Astrocyte of the hippocampus (primary cell): ENCODE measurements around the gene ARFGAP3.
A peak's percentile ranks its signal among the peaks of the same experiment; 100 is the strongest.
"Not testable (repeated sequence)": the region's sequence is repeated elsewhere in the genome, so short reads cannot be mapped to it uniquely, and the experiment has no call there.

ENCODE experiments used
- DNase-seq: peaks from one replicate; pipeline ENCODE4 v3.0.0; 2011; ENCODE audit warnings: low read depth, low spot score

ARFGAP3 gene

DNA sequence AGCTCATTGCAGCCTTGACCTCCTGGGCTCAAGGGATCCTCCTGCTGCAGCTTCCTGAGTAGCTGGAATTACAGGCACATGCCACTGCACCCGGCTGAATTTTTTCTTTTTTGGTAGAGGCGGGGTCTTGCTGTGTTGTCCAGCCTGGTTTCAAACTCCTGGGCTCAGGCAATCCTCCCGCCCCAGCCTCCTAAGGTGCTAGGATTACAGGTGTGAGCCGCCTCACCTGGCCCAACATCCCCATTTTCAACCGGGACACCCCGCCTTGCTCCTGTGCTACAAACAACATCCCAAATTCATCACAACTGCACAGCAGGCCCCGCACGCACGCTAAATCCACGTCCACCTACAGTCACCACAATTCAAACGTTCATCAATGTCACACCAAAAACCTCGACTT, 61.0 kb downstream of the ARFGAP3 start:
- no peak for DNase-seq

DNA sequence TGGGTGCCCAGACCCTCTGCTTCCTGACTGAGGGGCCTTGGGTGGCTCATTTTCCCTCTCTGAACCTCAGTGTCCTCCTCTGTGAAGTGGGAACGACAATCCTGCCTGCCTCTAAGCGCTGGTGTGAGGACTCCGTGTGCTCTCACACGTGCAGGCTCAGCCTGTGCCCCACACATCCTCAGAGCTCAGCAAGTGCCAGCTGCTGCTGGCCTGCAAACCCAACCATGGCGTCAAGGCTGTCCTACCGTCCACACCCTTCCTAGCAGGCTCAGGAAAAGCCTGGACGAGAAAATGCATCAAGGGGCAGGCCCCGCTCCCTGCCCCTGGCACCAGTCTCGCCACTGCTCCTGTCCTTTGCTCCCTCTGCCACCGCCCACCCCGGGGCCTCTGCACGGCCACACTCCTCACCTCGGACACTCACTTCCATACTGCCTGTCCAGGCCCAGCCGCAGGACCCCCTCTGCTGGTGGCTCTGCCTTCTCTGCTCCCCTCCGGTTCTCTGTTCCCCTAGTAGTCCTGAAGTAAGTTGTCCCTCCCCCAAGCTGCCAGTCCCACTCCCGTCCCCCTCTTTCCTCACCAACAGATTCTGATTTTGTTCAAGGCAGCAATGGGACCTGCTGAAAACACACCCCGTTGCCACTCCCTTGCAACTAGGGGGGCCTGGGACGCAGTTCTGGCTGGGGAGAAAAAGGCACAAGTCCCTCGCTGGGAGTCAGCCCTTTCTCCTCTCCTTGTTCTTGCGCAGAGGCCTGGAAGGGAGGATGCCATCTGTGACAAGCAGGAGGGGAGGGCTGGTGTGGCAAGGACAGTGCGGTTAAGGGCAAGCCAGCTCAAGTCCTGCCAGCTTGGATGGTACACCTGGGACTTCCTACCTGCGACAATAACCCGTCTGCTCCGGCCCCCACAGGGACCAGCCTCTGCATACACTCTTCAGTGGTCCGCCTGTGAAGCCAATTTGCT, 62.2 kb downstream of the ARFGAP3 start:
- DNase-seq = no peak

DNA sequence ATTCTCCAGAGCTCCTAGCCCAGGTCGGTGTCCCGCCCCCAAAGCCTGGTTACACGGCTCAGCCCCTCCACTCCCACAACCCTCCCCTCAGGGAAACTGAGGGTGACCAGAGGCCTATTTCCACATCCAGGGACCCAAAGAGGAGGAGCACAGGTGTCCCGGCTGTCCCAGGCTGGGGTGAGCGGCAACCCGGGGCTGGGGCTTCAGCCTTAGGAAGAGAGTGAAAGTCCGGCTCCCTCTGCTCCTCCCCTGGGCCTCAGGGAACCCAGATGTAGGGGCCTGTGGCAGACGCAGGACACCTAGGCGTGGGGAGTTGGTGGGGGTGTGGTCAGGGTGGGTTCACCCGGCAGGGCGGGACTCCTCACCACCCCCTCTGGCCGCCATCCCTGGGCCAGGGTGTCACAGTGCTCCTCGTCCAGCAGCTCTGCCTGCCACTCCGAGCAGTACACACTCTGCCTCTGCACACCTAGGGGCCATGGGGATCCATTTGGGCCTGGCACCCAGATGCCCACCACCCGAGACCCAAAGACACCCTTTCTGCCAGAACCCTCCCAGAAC, 63.1 kb downstream of the ARFGAP3 start:
- DNase-seq = no peak

DNA sequence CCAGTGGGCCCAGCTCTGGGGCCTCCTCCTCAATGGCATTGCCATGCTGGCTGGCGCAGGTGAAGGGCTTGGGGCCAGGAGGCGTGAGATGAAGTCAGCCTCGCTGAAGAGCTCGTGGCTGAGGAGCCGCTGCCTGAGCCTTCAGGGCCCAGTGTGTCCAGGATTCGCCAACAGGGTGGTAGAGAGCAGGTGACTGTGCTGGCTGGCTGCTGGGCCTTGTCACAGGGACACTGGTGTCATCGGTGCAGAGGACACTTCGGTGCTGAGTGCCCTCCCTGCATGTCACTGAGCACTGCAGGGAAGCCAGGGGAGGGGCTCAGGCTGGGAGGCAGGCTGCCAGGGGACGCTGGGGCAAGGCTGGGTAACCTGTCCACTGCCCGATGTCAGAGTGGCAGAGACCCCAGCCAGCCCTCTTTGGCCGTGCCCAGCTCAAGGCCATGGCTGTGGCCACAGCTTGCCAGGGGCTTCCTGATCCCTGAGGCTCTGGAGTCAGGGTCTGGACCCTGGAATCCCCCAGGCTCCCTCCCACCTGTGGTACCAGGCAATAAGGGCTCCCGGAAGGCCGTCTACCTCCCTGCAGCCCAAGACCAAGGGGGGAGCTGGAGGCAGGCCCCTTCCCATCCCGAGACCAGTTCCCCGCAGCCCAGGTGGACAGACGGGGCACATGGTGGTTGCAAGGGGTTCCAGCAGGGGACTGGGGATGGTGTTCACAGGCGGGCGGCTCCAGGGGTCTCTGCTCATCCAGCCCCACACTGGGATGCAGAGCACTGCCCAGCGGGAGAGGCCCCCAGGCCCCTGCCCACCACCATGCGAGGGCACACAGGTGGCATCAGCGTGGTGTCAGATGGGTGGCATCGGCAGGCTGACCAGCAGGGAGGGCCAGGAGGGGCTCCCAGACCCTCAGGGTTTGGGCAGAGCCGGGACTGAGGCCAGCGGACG, 63.9 kb downstream of the ARFGAP3 start:
- DNase-seq = no peak

DNA sequence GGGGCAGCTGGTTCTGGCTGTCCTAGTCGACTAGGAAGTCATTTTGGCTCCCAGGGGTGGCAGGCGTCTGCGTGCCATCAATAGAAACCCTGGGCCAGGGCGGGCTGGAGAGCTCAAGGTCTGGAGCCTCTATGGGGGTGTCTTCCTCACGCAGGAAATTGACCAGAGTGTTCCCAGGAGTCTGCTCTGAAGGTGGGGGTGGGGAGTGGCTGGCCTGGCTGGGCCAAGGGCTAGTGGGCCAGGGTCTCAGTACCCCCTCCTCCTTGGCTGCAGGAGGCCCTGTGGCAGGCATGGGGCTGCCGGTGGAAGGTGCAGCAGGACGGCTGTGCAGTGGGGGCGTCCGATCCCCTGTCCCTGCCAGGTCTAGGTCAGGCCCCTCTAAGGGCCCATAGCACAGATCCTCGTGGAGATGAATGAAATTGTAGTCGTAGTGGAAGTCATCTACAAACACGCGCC, 64.6 kb downstream of the ARFGAP3 start:
- DNase-seq = no peak

DNA sequence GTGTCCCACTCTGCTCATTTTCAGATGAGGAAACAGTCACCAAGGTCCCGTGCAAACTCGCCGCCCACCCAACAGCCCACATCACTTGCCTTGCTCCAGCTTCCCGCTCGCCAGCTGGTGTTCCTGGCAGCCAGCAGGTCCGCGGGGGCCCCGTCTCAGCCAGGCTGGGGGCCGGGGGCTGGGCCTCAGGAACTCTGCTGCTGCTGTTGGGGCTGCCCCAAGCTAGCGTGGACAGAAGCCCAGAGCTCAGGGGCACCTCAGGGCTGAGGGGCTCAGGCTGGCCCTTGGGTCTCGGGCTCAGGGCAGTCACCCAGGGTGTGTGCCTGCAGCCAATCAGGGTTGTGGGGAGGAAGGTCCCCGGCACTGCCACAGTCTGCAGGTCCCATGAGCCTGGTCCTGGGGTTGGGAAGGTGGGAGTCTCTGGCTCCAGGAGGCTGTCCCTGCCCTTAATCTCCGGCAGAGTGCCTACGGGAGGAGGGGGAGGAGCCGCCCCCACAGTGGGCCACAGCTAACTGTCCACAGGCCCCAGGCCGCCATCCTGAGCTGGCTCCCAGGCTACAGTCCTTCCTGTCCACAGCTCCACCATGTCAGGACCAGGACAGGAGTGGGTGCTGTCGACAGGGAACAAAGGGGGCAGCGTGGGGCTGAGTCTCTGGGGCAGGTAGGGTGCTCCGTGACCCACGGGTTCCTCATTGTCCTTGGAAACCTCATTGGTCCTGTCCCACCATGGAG, 65.2 kb downstream of the ARFGAP3 start:
- no peak for DNase-seq

DNA sequence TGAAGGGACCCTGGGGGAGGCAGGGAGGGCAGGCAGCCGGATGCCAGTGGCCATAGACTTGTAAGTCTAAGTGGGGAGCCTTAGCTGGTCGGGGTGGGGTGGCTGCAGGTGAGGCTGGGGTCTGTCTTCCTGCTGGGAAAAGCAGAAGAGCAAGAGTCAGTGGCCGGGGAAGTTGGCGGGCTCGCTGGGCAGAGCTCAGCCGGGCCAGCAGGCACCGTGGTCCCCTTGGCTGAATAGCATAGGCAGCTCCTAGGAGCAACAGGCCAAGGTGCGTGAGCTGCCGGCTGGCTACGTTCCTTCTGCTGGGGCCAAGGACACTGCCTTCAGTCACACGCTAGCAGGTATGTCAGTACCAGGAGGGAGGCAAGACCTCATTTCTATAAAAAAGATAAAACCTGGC, 68.6 kb downstream of the ARFGAP3 start:
- no peak for DNase-seq

DNA sequence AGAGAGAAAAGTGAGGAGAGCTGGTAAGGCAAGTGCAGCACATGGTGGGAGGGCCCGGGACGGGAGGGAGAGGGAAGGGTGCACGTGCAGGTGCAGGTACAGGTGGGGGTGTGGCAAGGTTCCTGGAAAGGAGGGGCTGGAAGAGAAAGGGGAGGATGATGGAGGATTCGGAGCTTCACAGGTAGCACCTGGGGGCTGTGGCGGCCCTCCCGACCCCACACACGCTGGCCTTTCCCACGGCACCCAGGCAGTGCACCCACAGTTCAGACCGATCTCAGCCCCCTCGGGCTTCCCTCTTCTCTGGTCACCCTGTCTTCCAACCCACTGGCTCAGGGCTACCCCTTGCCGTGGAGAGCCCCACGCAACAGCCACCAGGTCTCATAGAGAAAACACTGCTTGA, 69.1 kb downstream of the ARFGAP3 start:
- no peak for DNase-seq

DNA sequence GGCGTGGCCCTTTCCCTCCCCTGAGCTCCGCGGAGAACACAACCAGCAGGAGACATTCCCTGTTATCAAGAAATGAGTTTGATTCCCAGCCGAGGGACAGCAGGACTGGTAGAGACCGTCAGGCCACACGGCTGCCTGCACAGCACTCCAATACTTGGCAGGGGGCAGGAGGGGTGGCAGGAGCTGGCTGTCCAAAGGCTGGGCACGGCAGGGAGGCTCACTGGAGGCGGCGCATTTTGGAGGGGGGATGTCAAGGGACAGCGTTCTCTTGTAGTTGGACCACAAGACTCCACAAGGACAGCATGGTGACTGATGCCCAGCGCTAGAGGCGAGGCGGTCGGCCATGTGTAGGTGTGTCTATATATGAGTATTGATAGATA, 69.7 kb downstream of the ARFGAP3 start:
- no peak for DNase-seq

DNA sequence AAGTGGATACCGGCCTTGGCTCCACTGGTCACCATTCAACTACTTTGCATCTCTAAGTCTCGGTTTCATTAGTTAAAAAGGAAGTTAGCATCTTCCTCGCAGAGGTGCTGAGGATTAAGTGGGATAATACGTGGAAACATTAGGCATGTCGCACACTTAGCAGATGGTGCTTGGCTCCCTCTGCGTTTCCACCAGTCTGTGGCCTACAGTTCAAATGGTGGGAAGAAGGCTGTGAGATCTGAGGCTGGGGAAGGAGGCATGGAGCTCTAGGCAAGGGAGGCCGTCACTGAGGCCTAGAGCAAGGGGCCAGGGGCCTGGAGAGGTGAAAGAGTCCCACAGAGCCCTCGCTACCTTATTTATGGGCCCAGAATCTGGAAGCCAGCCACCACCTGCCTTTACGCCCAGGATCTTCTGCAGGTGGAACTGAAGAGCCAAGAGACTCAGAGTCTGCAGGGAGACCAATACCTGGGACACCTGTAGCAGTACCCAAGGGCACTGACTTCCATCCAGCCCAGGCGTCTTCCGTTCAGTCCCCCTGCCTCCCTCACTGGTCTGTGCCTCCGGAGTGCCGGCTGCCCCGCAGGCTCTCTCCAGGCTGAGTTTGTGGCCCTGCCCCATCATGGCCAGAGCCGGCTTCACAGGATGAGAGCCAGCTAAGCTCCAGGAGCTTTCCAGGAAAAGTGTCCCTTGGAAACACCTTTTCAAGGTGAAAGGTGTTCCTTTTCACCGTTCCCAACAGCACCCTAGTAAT, 70.3 kb downstream of the ARFGAP3 start:
- DNase-seq = no peak

DNA sequence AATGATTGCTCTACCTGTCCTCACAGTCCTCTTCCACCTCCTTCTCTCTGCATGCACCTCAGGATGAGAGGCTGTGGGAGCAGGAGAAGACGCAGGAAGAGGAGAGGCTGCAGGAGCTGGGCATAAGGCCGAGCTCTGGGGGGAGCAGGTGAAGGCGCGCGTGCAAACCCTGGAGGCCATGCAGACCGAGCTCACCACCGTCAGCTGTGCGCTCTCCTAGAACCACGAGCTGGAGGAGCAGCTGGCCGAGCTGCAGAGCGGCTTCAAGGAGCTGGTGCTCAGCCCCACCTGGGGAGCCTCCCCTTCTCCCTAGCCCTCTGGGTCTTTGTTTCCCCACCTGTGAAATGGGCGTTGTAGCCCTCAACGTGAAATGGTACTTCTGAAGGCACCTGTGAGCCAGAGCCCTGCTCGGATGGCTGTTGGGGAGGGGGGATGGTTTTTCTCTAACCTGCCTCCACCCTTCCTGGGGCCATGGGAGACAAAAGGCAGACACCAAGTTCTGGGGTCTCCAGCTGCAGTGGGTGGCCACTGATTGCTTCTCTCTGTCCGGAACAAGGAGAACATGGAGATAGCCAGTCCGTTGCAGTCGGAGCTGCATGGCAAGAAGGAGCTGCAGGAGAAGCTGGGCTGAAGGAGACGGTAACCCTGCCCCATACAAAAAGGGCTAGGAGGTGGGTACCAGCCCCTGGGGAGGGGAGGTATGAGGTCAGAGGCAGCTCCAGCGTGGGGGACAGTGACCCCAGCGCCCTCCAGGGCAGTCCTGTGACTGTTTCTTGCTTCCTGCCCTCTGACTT, 71.2 kb downstream of the ARFGAP3 start:
- DNase-seq = no peak

DNA sequence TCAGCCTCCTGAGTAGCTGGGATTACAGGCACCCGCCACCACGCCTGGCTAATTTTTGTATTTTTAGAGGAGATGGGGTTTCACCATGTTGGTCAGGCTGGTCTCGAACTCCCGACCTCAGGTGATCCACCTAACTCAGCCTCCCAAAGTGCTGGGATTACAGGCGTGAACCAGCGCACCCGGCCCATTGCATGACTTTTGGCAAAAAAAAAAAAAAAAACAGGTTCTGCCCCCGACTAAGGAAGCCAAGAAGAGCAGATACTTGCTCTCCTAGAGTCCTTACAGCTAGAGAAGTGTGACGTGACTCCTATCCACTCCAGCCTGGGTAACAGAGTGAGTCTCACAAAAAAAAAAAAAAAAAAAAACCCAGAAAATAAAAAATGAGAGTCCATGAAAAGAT, 74.8 kb downstream of the ARFGAP3 start:
- DNase-seq = not testable (repeated sequence)

DNA sequence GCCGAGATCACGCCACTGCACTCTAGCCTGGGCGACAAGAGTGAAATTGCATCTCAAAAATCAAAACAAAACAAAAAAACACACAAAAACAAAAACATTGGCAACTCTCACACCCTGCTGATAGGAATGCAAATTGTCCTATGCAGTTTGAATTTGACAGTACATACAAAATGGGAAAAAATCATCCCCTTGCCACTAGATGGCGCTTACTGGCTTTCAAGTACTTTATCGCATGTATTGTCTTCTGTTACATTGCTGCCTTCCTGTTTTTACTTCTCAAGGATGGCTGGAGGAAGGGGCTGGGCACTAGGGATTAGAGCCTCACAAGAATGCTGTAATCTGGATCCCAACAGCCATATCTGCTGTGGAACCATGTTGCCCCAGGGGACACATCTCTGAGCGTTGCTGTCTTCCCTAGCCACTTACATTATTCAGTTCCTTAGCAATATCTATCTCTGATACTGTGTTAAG, 77.0 kb downstream of the ARFGAP3 start:
- DNase-seq = peak; percentile 93

DNA sequence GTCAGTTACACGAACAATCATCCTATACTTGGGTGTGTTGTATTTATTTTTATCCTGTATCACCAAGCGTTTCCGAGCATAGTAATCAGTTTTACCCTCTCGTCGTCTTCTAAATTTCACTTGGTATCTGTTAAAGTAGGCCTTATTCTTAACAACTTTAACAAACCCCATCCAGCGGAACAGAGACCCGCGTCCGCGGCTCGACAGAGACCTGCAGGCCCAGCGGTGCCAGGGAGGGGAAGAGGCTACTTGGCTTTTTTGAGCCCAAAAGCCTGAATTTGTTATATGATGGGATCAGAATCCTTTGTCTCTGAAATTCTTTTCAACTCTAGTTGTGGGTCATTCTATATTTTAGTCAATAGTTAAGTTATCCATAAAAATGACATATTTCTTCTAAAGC, 79.9 kb downstream of the ARFGAP3 start:
- DNase-seq = no peak

DNA sequence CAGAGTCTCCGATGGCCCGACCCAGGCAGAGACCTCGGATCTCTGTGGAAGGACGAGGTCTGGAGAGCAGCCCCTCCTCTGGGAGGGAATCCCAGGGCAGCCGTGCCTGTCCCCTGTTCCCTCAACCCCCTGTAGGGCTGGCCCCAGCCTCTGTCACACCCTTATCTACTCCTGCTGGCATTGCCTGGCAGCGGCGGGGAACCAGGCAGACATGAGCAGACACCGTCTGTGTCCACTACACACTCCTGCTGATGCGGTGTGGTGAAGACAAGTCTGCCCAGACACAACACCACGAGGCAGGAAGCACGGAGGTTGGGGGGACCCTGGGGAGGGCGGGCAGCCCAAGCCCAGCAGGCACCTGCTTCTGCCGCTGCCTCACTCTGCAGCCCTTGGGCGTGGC, 83.9 kb downstream of the ARFGAP3 start:
- DNase-seq = no peak

DNA sequence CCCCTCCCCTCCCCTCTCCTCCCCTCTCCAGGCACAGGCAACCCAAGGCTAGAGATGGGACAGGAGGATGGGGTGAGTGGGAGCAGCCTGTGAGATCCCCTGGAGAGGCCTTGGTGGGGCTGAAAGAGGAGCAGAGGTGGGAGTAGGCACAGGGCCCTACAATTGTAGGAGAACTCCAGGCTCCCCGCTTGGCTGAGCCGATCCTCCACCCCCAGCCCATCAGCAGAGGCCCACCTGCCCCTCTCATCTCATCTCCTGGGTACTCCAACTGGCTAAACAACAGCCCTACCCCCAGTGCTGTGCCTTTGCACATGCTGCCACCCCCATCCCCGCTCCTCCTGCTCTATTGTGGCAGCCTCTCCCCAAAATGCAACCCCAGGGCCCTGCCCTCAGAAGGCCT, 84.4 kb downstream of the ARFGAP3 start:
- no peak for DNase-seq

DNA sequence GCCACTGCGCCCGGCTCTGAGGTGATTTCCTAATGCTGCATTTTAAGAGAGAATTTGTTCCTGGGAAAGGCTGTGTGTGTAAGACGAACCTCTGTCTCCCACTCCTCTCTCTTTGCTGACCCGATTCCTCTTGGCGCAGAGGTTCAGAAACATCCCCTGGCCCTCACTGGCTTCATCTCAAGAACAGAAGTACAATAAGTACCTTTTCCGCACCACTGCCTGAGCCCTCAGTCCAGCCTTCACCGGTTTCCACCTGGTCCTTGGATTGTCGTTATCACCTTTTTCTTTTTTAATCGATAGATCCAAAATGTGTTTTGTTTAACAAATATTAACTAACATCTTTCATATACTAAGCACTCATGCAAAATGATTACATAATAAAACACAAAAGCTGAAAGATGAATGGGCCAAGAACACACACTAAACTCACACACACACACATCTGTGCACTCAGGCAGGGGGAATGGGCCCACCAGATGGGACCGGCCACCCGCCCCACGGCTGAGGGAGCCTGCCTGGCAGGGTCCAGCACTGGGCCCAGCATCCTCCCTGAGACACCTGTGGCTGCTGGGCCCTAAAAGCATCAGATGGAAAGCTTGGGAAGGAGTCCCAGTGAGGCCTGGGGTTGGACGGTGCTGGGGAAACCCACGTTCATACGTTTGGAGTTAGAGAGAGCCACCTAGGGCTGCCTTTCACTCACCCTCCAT, 86.0 kb downstream of the ARFGAP3 start:
- no peak for DNase-seq

DNA sequence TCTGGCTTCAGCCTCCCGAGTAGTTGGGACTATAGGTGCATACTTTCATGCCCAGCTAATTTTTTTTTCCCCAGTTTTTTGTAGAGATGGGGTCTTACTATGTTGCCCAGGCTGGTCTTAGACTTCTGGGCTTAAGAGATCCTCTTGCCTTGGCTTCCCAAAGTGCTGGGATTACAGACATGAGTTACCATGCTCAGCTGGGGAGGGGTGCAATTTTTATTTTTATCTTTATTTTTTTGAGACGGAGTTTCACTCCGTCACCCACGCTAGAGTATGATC, 86.7 kb downstream of the ARFGAP3 start:
- DNase-seq = no peak
